HG02885 (cell line): Measurements from ENCODE around the gene TMEM125.

Source experiments
- ATAC-seq: cut with Tn5 transposase; IDR thresholded peaks from one replicate; pipeline ENCODE4 v1.9.1; 2021; ENCODE audit warnings: mild to moderate bottlenecking; ENCODE audit not compliant: unreplicated experiment, poor library complexity

The TMEM125 gene

GRCh38 chr1:43246466-43247213, 23.1 kb upstream of the TMEM125 start:
- no peak for ATAC-seq

DNA sequence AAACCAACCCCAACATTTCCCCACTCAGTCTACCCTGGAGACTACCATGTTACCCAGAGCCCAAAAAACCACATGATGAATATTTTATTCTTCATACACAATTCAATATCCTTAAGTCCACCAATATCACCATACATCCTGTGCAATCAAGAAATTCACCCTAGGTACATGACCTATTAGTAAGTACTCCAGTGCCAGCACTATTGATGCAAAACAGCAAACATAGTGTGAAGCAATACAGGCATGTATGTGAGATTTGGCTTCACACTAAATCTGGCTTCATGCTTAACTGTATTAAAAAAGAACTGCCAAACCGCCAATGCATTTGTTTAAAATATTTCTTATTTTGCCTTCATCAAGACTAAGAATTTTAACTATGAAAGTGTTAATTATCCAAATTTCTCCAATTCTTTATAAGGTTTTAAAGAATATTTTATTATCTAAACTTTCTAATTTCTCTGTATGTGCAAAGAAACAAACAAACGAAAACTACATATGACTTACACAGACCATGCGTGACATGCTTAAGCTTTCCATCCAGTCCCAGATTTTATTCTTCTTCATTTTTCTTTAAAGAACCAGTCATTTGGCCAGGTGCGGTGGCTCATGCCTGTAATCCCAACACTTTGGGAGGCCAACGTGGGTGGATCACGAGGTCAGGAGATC, 22.4 kb upstream of the TMEM125 start:
- ATAC-seq, result no peak

DNA sequence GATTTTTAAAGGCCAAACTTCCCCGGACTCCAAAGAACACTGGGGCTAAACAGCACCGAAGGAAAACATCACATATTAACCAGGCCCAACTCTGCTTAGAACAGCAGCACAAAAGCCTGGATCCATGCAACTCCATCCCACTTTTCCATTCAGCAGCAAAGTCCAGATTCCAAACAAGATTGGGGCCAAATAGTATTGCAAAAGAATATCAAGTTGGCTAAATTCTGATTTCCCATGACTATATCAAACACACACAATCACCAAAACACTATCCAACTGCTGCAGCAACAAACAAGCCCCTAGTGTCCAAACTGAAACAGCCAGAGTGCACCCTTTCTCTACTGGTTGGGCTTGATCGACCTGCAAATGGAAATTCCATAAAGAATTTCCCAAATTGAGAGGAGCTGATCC, 19.4 kb upstream of the TMEM125 start:
- no peak for ATAC-seq

DNA sequence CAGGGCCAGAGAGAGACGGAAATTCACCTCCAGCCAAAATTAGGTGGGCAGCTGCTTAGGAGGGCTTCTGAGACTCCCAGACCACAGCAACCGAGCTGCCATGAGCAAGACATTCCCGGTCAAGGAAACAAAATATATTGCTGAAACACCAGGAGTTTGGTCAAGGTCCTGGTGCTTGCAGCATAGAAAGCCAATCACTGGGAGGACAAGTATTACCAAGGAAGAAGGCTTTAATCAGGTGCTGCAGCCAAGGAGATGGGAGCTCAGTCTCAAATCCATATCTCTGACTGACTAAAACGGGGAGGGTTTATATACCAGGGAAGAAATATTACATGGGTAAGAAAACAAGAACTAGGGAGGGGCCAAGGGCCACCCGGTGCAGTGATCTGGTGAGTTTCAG, 18.8 kb upstream of the TMEM125 start:
- ATAC-seq, result no peak

- ATAC-seq, result no peak
These were observed 17.6 kb upstream of the TMEM125 start for GRCh38 chr1:43252225-43252624.

GRCh38 chr1:43253173-43253572, 16.6 kb upstream of the TMEM125 start:
- no peak for ATAC-seq

GRCh38 chr1:43253876-43254275, 15.9 kb upstream of the TMEM125 start:
- ATAC-seq, result no peak

GRCh38 chr1:43255438-43256210, 14.2 kb upstream of the TMEM125 start:
- no peak for ATAC-seq

DNA sequence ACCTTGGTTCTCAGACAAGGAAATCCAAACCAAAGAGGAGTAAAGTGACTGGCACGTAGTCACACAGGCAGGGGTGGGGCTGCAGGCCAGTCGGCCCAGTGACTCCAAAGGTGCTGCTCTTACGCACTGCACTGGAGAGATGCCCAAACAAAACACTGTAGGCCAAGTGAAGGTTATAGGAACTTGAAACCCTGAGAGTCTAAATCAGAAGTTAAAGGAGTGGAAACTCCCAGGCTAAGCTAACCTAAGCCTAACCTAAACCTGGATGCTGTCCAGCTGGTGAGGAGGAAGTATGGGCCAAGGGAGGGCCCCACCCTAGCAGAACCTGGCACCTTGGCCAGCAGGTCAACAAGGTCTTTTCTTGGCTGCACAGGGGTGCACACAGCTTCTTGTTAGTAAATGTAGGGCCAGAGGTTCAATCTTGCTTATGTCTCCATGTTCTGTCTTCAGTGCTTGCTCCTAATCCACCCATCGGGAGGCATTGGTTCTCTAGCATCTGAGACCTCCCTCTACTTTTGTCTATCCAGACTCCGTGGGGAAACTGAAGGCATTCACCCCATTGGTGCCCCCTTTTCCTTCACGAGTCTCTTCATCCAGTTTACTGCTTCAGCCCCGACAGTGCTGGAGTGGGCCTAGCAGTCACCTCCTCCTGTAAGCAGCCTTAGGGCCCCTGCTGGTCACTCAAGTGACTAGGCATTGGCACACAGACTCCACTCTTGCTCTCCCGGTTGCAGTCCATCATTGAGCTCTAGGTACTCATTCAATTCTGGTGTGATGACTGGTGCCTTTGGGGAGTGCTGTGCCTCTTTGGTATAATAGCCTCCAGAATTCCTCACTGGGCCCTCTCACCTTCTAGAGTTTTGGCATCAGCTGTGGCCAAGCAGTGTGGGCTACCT, 12.9 kb upstream of the TMEM125 start:
- no peak for ATAC-seq

GRCh38 chr1:43258370-43258769, 11.4 kb upstream of the TMEM125 start:
- ATAC-seq, result no peak

GRCh38 chr1:43265431-43265830, 4.4 kb upstream of the TMEM125 start:
- ATAC-seq, result no peak

DNA sequence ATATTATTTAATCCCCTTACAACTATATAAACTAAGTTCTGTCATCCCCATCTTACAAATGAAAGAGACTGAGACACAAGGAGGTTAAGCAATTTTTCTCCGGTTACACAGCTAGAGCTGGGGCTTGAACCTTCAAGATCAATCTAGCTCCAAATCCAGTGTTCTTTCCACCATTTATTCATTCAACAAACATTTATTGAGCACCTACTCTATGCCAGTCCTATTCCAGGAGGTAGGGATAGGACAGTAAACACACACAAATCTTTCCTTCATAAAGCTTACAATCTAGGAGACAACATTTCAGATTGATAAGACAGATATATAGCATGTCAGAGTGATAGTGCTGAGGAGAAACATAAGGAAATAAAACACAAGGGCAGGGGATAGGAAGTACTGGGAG, 2.9 kb upstream of the TMEM125 start:
- no peak for ATAC-seq

GRCh38 chr1:43267291-43267805, 2.4 kb upstream of the TMEM125 start:
- ATAC-seq, result no peak

DNA sequence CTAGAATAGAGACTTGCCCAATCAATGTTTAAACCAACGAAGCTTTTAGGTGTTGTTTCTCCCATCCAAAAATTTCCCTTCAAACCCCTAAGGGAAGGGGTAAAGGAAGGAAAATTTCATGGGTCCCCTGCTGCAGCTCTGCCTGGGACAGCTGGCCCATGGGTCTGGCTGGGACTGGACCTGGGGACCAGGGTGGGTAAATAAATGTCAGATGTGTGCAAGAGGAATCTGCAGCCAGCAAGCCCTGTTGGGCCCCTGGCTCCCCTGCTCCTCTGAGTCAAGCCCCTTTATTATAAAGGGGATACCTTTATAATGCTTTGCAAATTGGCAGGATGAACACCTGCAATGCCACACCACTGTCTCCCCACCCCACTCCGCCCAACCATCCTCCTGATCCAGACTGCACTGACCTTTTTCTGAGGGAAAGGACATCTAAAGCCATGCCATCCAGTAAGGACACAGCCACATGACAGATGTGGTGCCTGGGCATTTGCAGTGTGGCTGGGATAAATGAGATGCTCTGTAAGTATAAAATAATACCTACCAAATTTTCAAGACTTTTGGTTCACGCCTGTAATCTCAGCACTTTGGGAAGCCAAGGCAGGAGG, 1.9 kb upstream of the TMEM125 start:
- ATAC-seq, result no peak

GRCh38 chr1:43270421-43271095, 775 bp downstream of the TMEM125 start:
- ATAC-seq, result no peak

DNA sequence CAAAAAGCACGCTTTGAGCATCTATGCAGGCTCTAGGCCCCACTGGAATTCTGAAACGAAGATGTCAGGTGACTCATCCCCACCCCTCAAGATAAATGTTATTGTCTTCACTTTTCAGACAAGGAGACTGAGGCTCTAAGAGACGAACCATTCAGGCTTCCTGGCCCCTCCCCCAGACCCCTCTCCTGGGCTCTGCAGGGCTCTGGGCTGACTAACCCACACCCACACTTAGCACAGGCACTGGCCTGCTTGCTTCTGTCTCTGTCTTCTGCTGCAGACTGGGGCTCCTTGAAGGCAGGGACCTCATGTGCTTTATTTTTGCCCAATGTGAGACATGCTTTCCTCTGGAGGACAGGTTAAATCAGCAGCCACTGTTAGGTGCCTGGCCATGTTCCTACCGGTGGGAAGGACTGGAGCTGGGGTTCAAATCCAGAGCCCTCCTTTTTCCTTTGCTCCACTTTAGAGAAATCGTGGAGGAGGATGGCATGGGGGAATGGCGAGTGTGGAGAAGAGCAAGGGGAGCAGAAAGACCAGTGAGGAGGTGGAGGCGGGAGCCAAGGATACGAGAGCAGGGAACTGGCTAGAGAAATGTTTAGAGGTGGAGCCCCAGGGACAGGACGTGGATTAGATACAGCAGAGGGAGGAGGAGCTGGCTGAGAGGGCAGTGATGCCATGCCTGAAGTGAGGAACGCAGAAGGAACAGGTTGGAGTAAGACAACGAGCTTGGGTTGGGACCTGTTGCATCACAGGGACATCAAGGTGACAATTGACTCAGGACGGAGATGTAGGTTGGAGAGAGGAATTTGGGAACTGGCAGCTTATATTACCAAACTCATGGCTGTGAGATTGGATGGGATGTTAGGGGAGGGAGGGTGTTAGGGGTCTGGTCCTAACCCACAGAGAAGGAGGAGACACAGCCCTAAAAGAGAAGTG, 1.7 kb downstream of the TMEM125 start:
- no peak for ATAC-seq

DNA sequence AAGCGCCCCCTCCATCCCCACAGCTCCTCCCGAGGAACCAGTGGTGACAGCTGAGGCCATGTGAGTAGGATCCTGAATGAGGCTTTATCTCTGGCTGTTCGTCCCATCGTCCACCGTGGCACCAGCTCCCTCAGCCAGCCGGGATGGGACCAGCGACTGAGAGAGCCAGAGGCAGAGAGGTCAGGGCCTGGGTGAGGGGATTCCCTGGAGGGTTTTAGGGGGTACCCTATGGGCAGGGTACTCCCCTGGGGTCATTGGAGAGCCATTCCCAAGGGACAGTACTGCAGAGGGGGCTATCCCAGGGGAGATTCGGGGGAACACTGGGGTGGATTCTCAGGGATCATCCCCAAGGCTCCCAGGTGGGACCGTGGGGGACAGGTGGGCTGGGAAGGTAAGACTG, 2.4 kb downstream of the TMEM125 start:
- ATAC-seq, result no peak
